Activated T-cell treated with anti-CD3 and anti-CD28 coated beads, Interleukin-2, amount 50 U/mL, for 48 hours (primary cell): ENCODE measurements around the gene HNF1A.
A peak's percentile ranks its signal among the peaks of the same experiment; 100 is the strongest.
"Not testable (repeated sequence)": the region's sequence is repeated elsewhere in the genome, so short reads cannot be mapped to it uniquely, and the experiment has no call there.

ENCODE experiments used
- DNase-seq, 2 experiments: peaks; one replicate each; pipeline ENCODE4 v3.0.0-alpha.2; 2020

HNF1A gene

GRCh38 chr12:120978296-120979219 is at the start of gene HNF1A:
HNF1A (plus strand) TSS chr12:120978543; CDS start chr12:120978769, 226 bp downstream.
- no peak for DNase-seq

- peak in 1 of 2 experiments; percentile 23 for DNase-seq
These were observed 49.3 kb upstream of the HNF1A start for GRCh38 chr12:120928864-120929652.

GRCh38 chr12:120930032-120930431 is 48.3 kb upstream of the HNF1A start:
- DNase-seq: no peak

GRCh38 chr12:120932058-120932457 is 46.3 kb upstream of the HNF1A start:
- DNase-seq: no peak

- no peak for DNase-seq
These were observed 45.3 kb upstream of the HNF1A start for GRCh38 chr12:120932956-120933526.

- no peak for DNase-seq
These were observed 44.6 kb upstream of the HNF1A start for GRCh38 chr12:120933786-120934185.

GRCh38 chr12:120936197-120936596 is 42.1 kb upstream of the HNF1A start:
- no peak for DNase-seq

- no peak for DNase-seq
These were observed 39.8 kb upstream of the HNF1A start for GRCh38 chr12:120938496-120938895.

GRCh38 chr12:120939523-120939922 is 38.8 kb upstream of the HNF1A start:
- DNase-seq: no peak

GRCh38 chr12:120940006-120940405 is 38.3 kb upstream of the HNF1A start:
- no peak for DNase-seq

GRCh38 chr12:120940799-120941198 is 37.5 kb upstream of the HNF1A start:
- no peak for DNase-seq

GRCh38 chr12:120941412-120941811 is 36.9 kb upstream of the HNF1A start:
- DNase-seq: no peak

GRCh38 chr12:120941846-120942405 is 36.4 kb upstream of the HNF1A start:
- no peak for DNase-seq

GRCh38 chr12:120943482-120943881 is 34.9 kb upstream of the HNF1A start:
- DNase-seq: no peak

GRCh38 chr12:120944645-120945217 is 33.6 kb upstream of the HNF1A start:
- peak; percentile 82 to 83 for DNase-seq

GRCh38 chr12:120945516-120945915 is 32.8 kb upstream of the HNF1A start:
- not testable (repeated sequence) for DNase-seq

GRCh38 chr12:120950260-120950799 is 28.0 kb upstream of the HNF1A start:
- not testable (repeated sequence) for DNase-seq

GRCh38 chr12:120950807-120951206 is 27.5 kb upstream of the HNF1A start:
- DNase-seq: no peak

GRCh38 chr12:120955232-120955631 is 23.1 kb upstream of the HNF1A start:
- DNase-seq: no peak

- no peak for DNase-seq
These were observed 21.6 kb upstream of the HNF1A start for GRCh38 chr12:120956579-120957300.

GRCh38 chr12:120959111-120959878 is 19.0 kb upstream of the HNF1A start:
- no peak for DNase-seq
